ENCODE results near the gene LMTK3. TPM values are rescaled to one million over a fixed set of nuclear protein-coding genes. Genes with fewer than 3 reads are reported as not detected.

The LMTK3 gene
- total and polyA plus RNA-seq, 2 of the 13 experiments (the other 11 are each of a cell fraction or from before 2014, with no cell fraction given): 0.18 to 0.29 TPM

GRCh38 chr19:48469289-48469881, 42.2 kb downstream of the LMTK3 start, which contains the start of gene CYTH2 (continued):
- TF ChIP-seq YY1 (IDR thresholded peaks at IDR 0.05; ENCODE audit: insufficient read depth, insufficient replicate concordance, low read depth, low read length) (peak; percentile 77), HNRNPL (IDR thresholded peaks at IDR 0.05; ENCODE audit: low read depth, low read length) (no peak), ADNP (CRISPR knock-in tag; IDR thresholded peaks at IDR 0.05) (no peak), ZNF18 (CRISPR knock-in tag; IDR thresholded peaks at IDR 0.05; ENCODE audit: insufficient replicate concordance) (peak; percentile 43), ZNF136 (CRISPR knock-in tag; IDR thresholded peaks at IDR 0.05; ENCODE audit: low read depth) (no peak), ZNF205 (CRISPR knock-in tag; IDR thresholded peaks at IDR 0.05) (0 out of 2 replicates have a peak, but pooled peaks have one; percentile 30), CSRNP1 (CRISPR knock-in tag; IDR thresholded peaks at IDR 0.05) (peak; percentile 81), IRX3 (CRISPR knock-in tag; IDR thresholded peaks at IDR 0.05; ENCODE audit: borderline replicate concordance, low read depth) (peak; percentile 35; the same call in 1 of the 2 replicates), HINFP (CRISPR knock-in tag; IDR thresholded peaks at IDR 0.05; ENCODE audit: low read depth) (0 out of 2 replicates have a peak, but pooled peaks have one; percentile 24), ZNF674 (CRISPR knock-in tag; IDR thresholded peaks at IDR 0.05; ENCODE audit: low read depth) (no peak), TBX3 (IDR thresholded peaks at IDR 0.05; ENCODE audit: borderline replicate concordance) (no peak), ZBTB21 (CRISPR knock-in tag; IDR thresholded peaks at IDR 0.05) (peak; percentile 44; the same call in 1 of the 2 replicates), SOX5 (CRISPR knock-in tag; IDR thresholded peaks at IDR 0.05; ENCODE audit: borderline replicate concordance) (peak; percentile 81), ZNF549 (CRISPR knock-in tag; IDR thresholded peaks at IDR 0.05) (no peak), NR2F2 (IDR thresholded peaks at IDR 0.05; ENCODE audit: borderline replicate concordance, low read depth) (no peak; the same call in 1 of the 2 replicates), BCL6 (CRISPR knock-in tag; IDR thresholded peaks at IDR 0.05) (0 out of 2 replicates have a peak, but pooled peaks have one; percentile 5), IRF9 (CRISPR knock-in tag; IDR thresholded peaks at IDR 0.05; ENCODE audit: borderline replicate concordance) (no peak), U2AF1 (optimal IDR thresholded peaks at IDR 0.05; ENCODE audit: low read depth, low read length) (no peak), FOXM1 (CRISPR knock-in tag; IDR thresholded peaks at IDR 0.05) (no peak), BRCA1 (CRISPR knock-in tag; IDR thresholded peaks at IDR 0.05) (no peak), BATF2 (CRISPR knock-in tag; IDR thresholded peaks at IDR 0.05) (no peak)

Measured in HepG2 (cell line).